Stimulated activated CD8-positive, alpha-beta memory T cell treated with anti-CD3 and anti-CD28 coated beads, Interleukin-15, amount 100 ng/mL, for 4 hours (primary cell): ENCODE measurements around the gene ALK.
"Not testable (repeated sequence)": the region's sequence is repeated elsewhere in the genome, so short reads cannot be mapped to it uniquely, and the experiment has no call there.

Experiments used
- DNase-seq, 2 donors: peaks; one replicate each; pipeline ENCODE4 v3.0.0-alpha.2; 2020; ENCODE audit warnings: low read depth in 2 of 2

Gene ALK

DNA sequence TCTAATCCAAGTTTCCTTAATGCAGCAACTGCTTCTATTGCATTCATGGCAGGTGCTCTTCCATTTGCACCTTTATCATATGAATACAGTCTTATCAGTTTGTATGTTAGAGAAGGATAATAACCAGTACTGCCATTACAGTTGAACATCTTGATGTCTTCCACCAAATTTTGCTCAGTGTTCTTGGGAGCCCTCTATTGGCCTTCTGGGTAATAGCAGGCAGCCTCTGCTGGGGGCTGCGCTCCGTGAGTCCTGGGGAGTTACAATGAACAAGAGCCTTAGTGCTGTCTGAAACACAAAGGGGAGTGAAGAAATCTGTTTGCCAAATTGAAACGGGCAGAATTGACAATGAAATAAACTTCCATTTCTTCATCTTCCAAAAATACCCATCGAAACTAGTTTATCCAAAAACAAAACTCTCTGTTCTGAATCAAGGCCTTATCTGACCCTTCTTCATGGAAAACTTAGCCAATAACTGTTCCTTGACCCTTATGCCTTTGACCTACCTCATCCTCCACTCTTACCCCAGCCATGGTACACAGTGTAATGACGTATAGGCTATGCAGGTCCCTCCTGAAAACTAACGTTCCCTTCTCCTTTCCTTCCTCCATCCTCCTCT, 79.9 kb downstream of the ALK start:
- no peak for DNase-seq

- DNase-seq = no peak
Observed at GRCh38 chr2:29839306-29839705, 82.1 kb downstream of the ALK start.

GRCh38 chr2:29837925-29838324, 83.5 kb downstream of the ALK start:
- DNase-seq = no peak

- no peak for DNase-seq
Observed at GRCh38 chr2:29834624-29835023, 86.8 kb downstream of the ALK start.

DNA sequence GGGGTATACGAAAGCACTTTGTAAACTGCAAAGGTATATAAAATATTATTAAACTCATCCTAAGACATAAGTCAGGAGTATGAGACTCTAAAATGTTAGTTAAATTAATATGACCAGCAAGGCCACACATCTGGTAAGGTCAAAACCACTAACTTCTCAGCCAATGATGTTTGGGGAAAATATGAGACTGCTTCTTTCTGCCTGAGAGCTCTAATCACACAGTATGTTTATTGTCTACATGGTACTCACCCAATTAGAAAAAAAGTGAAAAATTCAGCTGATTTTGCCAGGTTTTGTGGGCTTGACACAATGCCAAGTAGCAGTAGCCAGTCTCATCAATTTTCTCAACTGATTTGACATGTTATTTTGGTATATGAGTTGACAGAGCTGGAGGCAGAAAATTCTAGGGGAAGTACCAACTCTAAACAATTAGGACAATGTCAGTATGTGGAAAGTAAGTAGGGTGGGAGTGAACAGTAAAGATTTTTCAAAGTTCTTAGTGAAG, 87.3 kb downstream of the ALK start:
- no peak for DNase-seq

- no peak for DNase-seq
Observed at GRCh38 chr2:29831560-29831959, 89.8 kb downstream of the ALK start.

- DNase-seq = no peak
Observed at GRCh38 chr2:29829841-29830240, 91.5 kb downstream of the ALK start.

- not testable (repeated sequence) for DNase-seq
Observed at GRCh38 chr2:29824145-29824544, 97.2 kb downstream of the ALK start.

- no peak for DNase-seq
Observed at GRCh38 chr2:29821591-29821990, 99.8 kb downstream of the ALK start.

DNA sequence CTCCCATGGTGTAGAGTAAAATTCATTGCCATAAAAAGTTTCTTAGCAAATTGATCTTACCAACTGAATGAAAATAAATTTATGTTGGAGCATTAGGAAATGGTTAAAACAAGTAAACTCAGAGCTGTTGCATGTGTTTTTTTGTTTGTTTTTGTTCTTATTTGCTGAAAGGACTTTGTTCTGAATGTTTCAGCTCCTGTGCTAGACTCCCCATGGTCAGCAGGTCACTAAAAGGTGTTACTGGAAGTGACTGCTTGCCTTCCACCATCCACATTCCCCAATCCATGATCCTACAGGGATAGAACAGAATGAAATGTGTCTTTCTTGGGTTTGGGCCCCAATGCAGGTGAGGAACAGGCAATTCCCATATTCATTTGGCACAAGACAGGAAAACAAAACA, 101.8 kb downstream of the ALK start:
- no peak for DNase-seq

- DNase-seq = no peak
Observed at GRCh38 chr2:29817801-29818680, 103.3 kb downstream of the ALK start.

DNA sequence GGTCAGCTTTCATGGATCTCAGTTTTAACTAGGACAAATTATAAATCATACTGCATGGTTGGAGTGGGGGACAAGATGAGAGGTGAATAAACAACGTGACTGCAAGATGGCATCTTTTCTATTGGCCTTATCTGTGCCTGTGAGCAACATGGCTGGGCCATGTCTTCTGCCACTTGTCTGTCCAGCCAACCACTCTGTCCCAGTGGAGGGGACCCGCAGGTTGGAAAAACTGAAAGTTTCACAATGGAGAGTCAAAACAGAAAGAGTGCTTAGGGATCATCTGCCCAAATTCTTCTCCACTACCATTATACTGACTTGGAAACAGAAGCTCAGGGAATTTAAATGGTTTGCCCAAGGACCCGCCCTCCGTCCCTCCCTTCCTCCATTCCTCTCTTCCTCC, 104.1 kb downstream of the ALK start:
- no peak for DNase-seq

- DNase-seq = no peak
Observed at GRCh38 chr2:29816651-29817050, 104.7 kb downstream of the ALK start.

DNA sequence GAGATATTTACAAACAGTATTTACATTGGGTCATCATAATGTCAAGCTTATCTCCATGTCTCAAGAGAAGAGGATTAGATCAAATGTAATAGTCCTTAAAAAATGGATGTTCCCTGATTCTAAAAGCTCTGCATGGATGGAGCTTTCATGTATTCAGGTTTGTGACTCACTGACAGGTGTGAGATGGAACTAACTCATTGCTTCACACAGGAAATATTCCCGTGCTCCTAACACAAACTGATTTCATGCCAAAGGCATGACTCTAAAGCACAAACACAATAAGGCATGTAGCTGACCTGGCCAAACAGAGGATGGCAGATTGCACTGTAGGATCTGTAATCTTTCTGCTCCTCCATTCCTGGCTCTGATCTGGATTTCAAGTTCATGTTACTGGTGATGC, 110.0 kb downstream of the ALK start:
- DNase-seq = no peak

DNA sequence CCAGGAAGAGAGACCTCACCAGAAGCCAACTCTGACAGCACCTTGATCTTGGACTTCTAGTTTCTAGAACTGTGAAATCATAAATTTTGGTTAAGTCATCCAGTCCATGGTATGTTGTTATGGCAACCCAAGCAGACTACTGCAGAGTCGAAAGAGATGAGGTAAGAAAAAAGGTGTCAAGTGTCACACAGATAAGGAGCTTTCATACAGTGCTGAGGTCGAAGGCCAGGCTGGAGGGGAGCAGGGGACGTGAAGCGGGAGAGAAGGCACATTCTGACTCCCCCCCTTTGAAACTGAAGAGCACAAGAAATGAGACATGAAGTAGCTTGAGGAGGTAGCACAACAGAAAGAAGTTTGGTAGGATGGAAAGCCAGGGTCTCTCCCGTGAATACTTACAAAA, 110.4 kb downstream of the ALK start:
- no peak for DNase-seq

DNA sequence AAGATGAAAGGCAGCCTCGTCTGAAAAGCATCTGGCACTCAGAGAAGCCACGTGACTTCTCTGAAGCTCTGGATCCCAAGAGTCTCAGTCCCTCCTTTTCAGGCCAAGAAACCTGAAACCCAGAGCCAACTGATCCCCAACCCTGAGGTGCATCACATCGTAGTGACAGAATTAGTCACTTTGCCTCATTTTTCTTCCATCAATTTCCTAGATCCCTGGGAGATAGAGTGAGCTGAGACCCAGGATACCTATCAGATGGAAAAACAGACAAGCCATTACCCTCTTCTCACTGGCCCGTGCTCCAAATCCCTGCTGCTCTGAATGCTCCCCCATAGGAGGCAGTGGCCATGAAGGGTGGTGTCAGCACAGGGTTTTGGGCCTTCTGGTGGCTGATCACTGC, 113.1 kb downstream of the ALK start:
- DNase-seq = no peak

DNA sequence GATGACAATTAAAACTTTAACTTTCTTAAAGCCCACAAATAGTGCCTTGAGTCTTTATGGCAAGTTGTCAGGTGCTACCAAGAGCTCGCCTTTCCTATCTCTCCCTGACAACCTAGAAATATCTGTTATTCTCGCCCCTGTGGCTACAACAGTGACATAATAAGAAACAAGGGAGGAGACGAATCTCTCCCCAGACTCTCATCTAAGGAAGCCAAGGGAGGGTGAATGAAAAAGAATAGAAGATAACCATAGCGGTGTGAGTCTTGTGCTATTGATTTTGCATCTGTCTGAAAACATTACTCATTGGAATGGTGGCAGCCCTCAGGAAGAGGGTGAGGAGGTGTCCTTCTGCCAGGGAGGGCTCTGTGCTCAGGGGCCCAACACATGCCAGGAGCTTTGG, 114.3 kb downstream of the ALK start:
- no peak for DNase-seq

DNA sequence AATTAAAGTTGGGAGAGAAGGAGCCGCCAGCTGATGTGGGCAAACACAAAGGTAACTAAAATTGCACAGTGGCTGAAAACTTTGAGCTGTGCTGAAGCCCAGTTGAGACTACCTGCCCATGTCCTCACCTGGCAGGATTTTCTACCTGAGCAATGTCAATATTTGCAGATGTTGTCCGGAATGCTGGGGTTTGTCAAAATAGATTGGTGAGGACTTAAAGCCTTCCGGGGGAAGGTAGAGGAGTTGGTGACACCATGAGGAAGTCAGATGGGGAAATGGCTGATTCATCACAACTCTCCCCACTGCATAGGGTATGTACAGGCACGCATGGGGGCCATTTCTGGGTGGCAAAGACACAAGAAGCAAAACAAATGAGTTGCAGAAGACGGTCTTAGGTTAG, 114.9 kb downstream of the ALK start:
- no peak for DNase-seq

DNA sequence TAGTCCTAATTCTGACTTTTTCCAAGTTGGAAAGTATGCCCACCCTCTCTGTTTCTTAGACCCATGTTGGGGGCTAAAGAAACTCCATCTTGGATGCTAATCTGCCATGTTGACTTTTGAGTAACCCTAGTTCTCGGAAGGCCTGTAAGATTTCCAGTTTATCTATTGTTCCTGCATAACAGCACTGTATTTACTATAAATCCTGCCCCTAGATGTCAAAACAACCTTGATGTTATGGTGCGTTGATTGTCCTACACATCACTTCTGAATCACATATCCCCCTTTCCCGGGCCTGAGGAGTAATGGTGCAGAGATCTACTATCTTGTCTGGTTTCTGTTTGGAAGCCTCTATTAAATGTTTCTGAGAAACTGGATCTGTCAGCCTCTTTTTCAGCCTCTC, 116.7 kb downstream of the ALK start:
- DNase-seq = no peak

DNA sequence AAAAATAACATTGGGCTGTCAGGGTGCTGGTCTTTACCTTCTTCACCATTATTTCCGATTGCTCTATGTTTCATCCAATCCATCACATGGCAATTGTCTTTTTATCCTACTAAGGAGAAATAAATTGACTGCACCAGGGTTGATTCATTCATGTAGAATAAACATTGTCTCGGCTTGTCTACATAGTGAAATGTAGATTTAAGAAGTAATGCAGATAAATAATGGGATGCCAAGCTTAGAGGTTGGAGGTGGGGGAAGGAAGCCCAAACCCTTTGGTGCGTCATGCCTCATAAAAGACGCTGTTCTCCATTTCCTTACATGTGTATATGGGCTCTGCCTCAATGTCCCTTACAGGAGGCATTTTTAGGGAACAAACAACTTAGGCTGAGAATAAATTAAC, 117.8 kb downstream of the ALK start:
- no peak for DNase-seq

DNA sequence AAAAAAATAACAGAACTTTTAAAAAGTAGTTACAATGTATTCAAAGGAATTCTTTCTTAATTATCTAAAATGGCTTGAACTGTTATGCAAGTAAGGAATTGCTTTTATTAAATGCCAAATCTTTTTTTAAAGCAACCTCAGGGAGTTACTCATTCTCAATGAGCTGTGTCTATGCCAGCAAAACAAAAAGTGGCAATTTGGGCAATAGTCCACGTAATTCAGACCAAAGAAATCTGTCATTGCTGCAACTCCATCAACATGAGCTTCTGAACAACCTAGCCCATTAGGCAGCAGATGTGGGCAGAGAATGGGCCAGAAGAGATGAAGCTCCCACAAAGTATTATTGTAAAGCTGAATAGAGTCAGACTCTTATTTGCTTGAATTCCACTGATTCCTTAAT, 118.4 kb downstream of the ALK start:
- no peak for DNase-seq

GRCh38 chr2:29799628-29800027, 121.8 kb downstream of the ALK start:
- no peak for DNase-seq

GRCh38 chr2:29797916-29798315, 123.5 kb downstream of the ALK start:
- no peak for DNase-seq
